ENCODE measurements around the gene IQGAP3. TPM values are rescaled to one million over a fixed set of nuclear protein-coding genes. Genes with fewer than 3 reads are reported as not detected.

IQGAP3 gene
- total and polyA plus RNA-seq, 2 experiments from 2014 or later = 5.2 to 5.7 TPM

DNA sequence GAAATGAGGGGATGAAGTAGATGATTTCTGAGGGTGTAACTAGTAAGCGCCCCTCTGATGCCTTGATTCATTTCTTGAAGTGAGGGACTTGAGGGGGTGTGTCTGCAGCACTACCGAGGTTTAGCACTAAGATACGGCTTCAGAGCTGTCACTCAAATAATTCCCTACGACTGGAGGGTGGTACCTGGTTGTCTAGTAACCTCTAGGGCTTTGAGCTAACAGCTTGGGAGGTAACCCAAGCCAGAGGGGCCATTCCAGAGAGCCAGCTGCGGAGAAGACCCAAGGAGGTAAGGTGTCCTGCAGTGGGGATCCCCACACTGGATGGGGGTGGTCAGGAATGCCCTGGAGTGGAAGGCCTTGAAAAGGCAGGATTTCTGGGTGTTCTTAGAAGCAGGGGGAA, 7.1 kb upstream of the IQGAP3 start, which contains the start of gene TTC24:
Gene TTC24, plus strand, starts transcription at position 252 of the 400 bp plus-strand sequence. CDS start 1,642 bp downstream, outside the sequence.
- 61% methylated on average over 5 of the region's 5 CpGs for WGBS (ENCODE audit: low lambda C conversion rate, missing lambda C conversion rate)
- Histone ChIP-seq H3K27ac (no peak within 1 kb of the TSS), H3K9me3 (ENCODE audit: low read depth) (no peaks in the 10 kb centered on the region), H3K36me3 (replicated peaks; ENCODE audit: insufficient read depth, low read depth) (no peaks in the 10 kb centered on the region), H3K9me2 (replicated peaks; ENCODE audit: insufficient read depth) (no peaks in the 10 kb centered on the region), H3K4me3 (no peak within 1 kb of the TSS), H4K20me1 (ENCODE audit: insufficient read depth, poor library complexity, severe bottlenecking) (no peaks in the 10 kb centered on the region), H3K27me3 (no peaks in the 10 kb centered on the region), H2AFZ (no peak within 1 kb of the TSS), H3K4me2 (no peak within 1 kb of the TSS), H3K4me1 (ENCODE audit: insufficient read depth) (no peaks in the 10 kb centered on the region), H3K79me2 (no peaks in the 10 kb centered on the region)
- no peak for DNase-seq (ENCODE audit: low spot score)
- no peak for TF ChIP-seq EZH2phosphoT487 (IDR thresholded peaks at IDR 0.05; ENCODE audit: low read depth, severe bottlenecking, unreplicated experiment)
- TF ChIP-seq, protein P1, sequence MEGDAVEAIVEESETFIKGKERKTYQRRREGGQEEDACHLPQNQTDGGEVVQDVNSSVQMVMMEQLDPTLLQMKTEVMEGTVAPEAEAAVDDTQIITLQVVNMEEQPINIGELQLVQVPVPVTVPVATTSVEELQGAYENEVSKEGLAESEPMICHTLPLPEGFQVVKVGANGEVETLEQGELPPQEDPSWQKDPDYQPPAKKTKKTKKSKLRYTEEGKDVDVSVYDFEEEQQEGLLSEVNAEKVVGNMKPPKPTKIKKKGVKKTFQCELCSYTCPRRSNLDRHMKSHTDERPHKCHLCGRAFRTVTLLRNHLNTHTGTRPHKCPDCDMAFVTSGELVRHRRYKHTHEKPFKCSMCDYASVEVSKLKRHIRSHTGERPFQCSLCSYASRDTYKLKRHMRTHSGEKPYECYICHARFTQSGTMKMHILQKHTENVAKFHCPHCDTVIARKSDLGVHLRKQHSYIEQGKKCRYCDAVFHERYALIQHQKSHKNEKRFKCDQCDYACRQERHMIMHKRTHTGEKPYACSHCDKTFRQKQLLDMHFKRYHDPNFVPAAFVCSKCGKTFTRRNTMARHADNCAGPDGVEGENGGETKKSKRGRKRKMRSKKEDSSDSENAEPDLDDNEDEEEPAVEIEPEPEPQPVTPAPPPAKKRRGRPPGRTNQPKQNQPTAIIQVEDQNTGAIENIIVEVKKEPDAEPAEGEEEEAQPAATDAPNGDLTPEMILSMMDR (IDR thresholded peaks at IDR 0.05; ENCODE audit: poor library complexity) = no peak
- no peak for TF ChIP-seq EZH2 (IDR thresholded peaks at IDR 0.05; ENCODE audit: borderline replicate concordance)

DNA sequence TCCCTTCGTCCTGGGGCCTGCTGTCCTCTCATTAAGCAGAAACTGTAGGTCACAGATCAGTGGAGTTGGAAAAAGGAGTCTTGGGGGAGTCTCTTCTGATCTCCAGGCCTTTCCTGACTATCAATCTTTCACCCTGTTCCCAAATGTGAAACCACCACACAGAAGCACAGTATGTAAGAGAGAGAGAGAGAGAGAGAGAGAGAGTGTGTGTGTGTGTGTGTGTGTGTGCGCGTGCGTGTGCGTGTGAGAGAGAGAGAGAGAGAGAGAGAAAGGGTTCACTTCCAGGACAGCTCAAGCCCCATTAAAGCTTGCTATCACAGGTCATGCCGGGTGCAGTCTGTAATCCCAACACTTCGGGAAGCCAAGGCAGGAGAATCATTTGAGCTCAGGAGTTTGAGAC, 5.7 kb upstream of the IQGAP3 start:
- 70% methylated on average over 3 of the region's 7 CpGs for WGBS (ENCODE audit: low lambda C conversion rate, missing lambda C conversion rate)
- H3K79me2 ChIP-seq = no peaks in the 10 kb centered on the region
- no peaks in the 10 kb centered on the region for H3K4me1 ChIP-seq (ENCODE audit: insufficient read depth)
- no peak overlapping the region for H3K4me2 ChIP-seq
- H3K4me3 ChIP-seq = no peak overlapping the region
- TF ChIP-seq EZH2phosphoT487 (IDR thresholded peaks at IDR 0.05; ENCODE audit: low read depth, severe bottlenecking, unreplicated experiment) = no peak
- no peak for TF ChIP-seq EZH2 (IDR thresholded peaks at IDR 0.05; ENCODE audit: borderline replicate concordance)
- TF ChIP-seq, protein P1 (IDR thresholded peaks at IDR 0.05; ENCODE audit: poor library complexity) = no peak
- H2AFZ ChIP-seq = no peak overlapping the region
- no peaks in the 10 kb centered on the region for H3K36me3 ChIP-seq (replicated peaks; ENCODE audit: insufficient read depth, low read depth)
- H3K9me3 ChIP-seq (ENCODE audit: low read depth) = no peaks in the 10 kb centered on the region
- DNase-seq (ENCODE audit: low spot score) = no peak
- no peaks in the 10 kb centered on the region for H3K9me2 ChIP-seq (replicated peaks; ENCODE audit: insufficient read depth)
- H4K20me1 ChIP-seq (ENCODE audit: insufficient read depth, poor library complexity, severe bottlenecking) = no peaks in the 10 kb centered on the region
- no peaks in the 10 kb centered on the region for H3K27me3 ChIP-seq
- no peak overlapping the region for H3K27ac ChIP-seq

DNA sequence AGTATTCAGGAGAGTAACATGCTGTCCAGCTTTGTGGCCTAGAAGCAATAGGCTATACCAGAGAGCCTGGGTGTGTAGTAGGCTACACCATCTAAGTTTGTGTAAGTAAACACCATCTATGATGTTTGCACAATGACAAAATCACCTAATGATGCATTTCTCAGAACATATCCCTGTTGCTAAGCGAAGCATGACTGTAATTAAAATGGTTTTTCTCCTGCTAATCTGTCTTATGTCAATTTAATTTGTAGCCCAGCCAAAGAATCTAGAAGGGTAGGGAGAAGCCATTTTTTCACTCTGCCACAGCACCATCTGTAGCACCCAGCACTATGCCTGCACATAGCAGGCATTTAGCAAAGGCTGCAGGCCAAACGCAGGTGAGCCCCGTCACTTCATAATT, 5.2 kb upstream of the IQGAP3 start:
- Histone ChIP-seq H3K4me3 (no peak overlapping the region), H3K79me2 (no peaks in the 10 kb centered on the region), H3K4me2 (no peak overlapping the region), H3K9me2 (replicated peaks; ENCODE audit: insufficient read depth) (no peaks in the 10 kb centered on the region), H2AFZ (no peak overlapping the region), H3K27ac (no peak overlapping the region), H3K4me1 (ENCODE audit: insufficient read depth) (no peaks in the 10 kb centered on the region), H3K9me3 (ENCODE audit: low read depth) (no peaks in the 10 kb centered on the region), H3K36me3 (replicated peaks; ENCODE audit: insufficient read depth, low read depth) (no peaks in the 10 kb centered on the region), H4K20me1 (ENCODE audit: insufficient read depth, poor library complexity, severe bottlenecking) (no peaks in the 10 kb centered on the region), H3K27me3 (no peaks in the 10 kb centered on the region)
- TF ChIP-seq, protein P1 (IDR thresholded peaks at IDR 0.05; ENCODE audit: poor library complexity) = no peak
- TF ChIP-seq EZH2 (IDR thresholded peaks at IDR 0.05; ENCODE audit: borderline replicate concordance) (no peak), EZH2phosphoT487 (IDR thresholded peaks at IDR 0.05; ENCODE audit: low read depth, severe bottlenecking, unreplicated experiment) (no peak)
- no peak for DNase-seq (ENCODE audit: low spot score)
- WGBS (ENCODE audit: low lambda C conversion rate, missing lambda C conversion rate) = 88% methylated on average over 3 of the region's 3 CpGs
